AG04450 (cell line): ENCODE measurements around the gene AJM1. TPM values are rescaled to one million over a fixed set of nuclear protein-coding genes. Genes with fewer than 3 reads are reported as not detected.
"Not testable (repeated sequence)": the region's sequence is repeated elsewhere in the genome, so short reads cannot be mapped to it uniquely, and the experiment has no call there.

ENCODE experiments used
- CTCF ChIA-PET: fragments of 300-600, 350-600 bp; formaldehyde crosslinking; extraction: SDS; loops from one replicate; lab custom pipeline; 2022; ENCODE audit warnings: antibody characterized with exemption, inconsistent platforms; lab: Charles Lee
- POLR2A ChIA-PET: fragments of 350-600 bp; formaldehyde crosslinking; extraction: SDS; loops from one replicate; lab custom pipeline; 2021; ENCODE audit warnings: antibody characterized with exemption, inconsistent platforms; lab: Yijun Ruan, JAX
- DNase-seq: peaks from one replicate; pipeline ENCODE4 v3.0.0-alpha.2; 2011; ENCODE audit warnings: low read depth, low spot score
- H3K27ac ChIP-seq: one replicate; pipeline ENCODE4 v1.5.1; 2012; ENCODE audit warnings: low read depth, low read length, control low read depth
- H3K27me3 ChIP-seq: one replicate; pipeline ENCODE4 v1.6.0; 2012; ENCODE audit warnings: low read length; ENCODE audit not compliant: control insufficient read depth, insufficient read depth
- H3K4me3 ChIP-seq: 2 replicates; pipeline ENCODE4 v1.5.1; 2011; ENCODE audit warnings: mild to moderate bottlenecking, low read depth, low read length, control low read depth
- H3K9me3 ChIP-seq: 2 replicates; pipeline ENCODE4 v1.5.1; 2012; ENCODE audit warnings: low read length; ENCODE audit not compliant: control insufficient read depth, insufficient read depth
- CTCF ChIP-seq: IDR thresholded peaks from 2 replicates; pipeline ENCODE4 v1.5.1; 2011; ENCODE audit warnings: low read depth, low read length, control low read depth, inconsistent platforms
- polyA plus RNA-seq: library from polyadenylated mRNA; depleted of rRNA; stranded (reverse); fragments of >200 nt; gene quantifications from 2 replicates; pipeline ENCODE4 v1.2.3, GENCODE V29; 2011

Gene AJM1
- polyA plus RNA-seq, 1 experiment = 0.26 TPM

GRCh38 chr9:136868644-136869043 is 26.4 kb downstream of the AJM1 start:
- no peaks in the 10 kb centered on the region for H3K27me3 ChIP-seq
- DNase-seq = no peak
- ChIA-PET CTCF (interaction anchor here (0.6 kb wide), 1 partner anchor 28 kb away, joined by 4 read pairs; no protein-coding TSS in a partner anchor), POLR2A (no interaction called here)
- H3K27ac ChIP-seq = no peak overlapping the region
- peaks cover 45% of the 10 kb centered on the region for H3K9me3 ChIP-seq
- TF ChIP-seq CTCF = no peak
- no peak overlapping the region for H3K4me3 ChIP-seq

- H3K27ac ChIP-seq, H3K27me3 ChIP-seq, H3K4me3 ChIP-seq, POLR2A ChIA-PET, DNase-seq: not testable (repeated sequence)
- peaks cover 47% of the 10 kb centered on the region for H3K9me3 ChIP-seq
- CTCF ChIA-PET = interaction anchor here (0.7 kb wide), 1 partner anchor 27 kb away, joined by 3 read pairs; no protein-coding TSS in a partner anchor
Measured at GRCh38 chr9:136869611-136870010, 27.3 kb downstream of the AJM1 start.

- CTCF ChIA-PET = no interaction called here
Measured at GRCh38 chr9:136875155-136875554, 32.9 kb downstream of the AJM1 start.

GRCh38 chr9:136876476-136876875 is 34.2 kb downstream of the AJM1 start:
- Histone ChIP-seq H3K27me3 (peaks cover 7% of the 10 kb centered on the region), H3K4me3 (no peak overlapping the region), H3K9me3 (peaks cover 15% of the 10 kb centered on the region), H3K27ac (no peak overlapping the region)
- CTCF ChIA-PET = no interaction called here
- POLR2A ChIA-PET = no interaction called here
- TF ChIP-seq CTCF = no peak
- no peak for DNase-seq

More at GRCh38 chr9:136875155-136875554, 32.9 kb downstream of the AJM1 start:
- DNase-seq = no peak
- H3K9me3 ChIP-seq = peaks cover 24% of the 10 kb centered on the region
- H3K27me3 ChIP-seq = peaks cover 7% of the 10 kb centered on the region
- no peak overlapping the region for H3K27ac ChIP-seq
- H3K4me3 ChIP-seq = no peak overlapping the region
- POLR2A ChIA-PET = interaction anchor here (0.7 kb wide), 1 partner anchor 326 kb away, joined by 3 read pairs; no protein-coding TSS in a partner anchor
- no peak for TF ChIP-seq CTCF

DNA sequence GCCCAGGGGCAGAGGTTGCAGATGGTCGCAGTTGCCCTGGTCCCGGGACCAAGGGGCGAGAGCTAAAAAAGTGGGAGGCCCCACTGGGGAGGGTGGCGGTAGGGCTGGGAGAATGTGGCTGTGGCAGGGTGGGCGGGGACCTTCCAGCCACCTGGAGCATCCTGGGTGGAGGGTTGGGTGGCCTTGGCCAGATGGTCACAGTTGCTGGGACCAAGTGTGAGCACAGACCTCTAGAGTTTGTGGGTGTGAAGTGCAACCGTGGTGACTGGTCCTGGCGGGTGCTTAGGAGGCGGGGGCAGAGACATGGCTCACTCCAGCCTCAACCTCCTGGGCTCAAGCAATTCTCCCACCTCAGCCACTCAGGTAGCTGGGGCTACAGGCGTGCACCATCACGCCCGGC is 38.4 kb downstream of the AJM1 start:
- Histone ChIP-seq H3K27me3 (peaks cover 7% of the 10 kb centered on the region), H3K4me3 (no peak overlapping the region), H3K27ac (no peak overlapping the region), H3K9me3 (no peaks in the 10 kb centered on the region; the same call in 1 of the 2 replicates)
- no peak for TF ChIP-seq CTCF
- ChIA-PET CTCF (no interaction called here), POLR2A (no interaction called here)
- no peak for DNase-seq
